ENCODE results near the gene GID8. TPM values are rescaled to one million over a fixed set of nuclear protein-coding genes. Genes with fewer than 3 reads are reported as not detected.

Gene GID8
- total and polyA plus RNA-seq, 9 of the 15 experiments (the other 6 are each of a cell fraction or from before 2014, with no cell fraction given), result 7.5 to 31.6 (median 22.2) TPM

DNA sequence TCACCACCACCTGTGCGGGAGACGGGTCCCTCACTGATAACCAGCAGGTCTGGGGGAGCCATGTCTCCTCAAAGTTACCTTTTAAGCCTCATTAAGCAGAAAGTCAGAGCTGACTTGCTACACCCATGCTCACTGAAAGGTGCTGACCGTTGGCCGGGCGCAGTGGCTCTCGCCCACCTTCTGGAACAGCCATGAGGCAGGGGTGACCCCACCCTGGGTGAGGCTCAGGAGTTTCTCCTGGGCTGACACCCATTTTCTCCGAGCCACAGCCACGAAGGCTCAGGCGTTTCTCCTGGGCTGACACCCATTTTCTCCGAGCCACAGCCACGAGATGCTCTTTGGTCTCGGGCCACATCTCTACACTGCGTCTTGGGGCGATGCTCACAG lies 58.6 kb downstream of the GID8 start (continued):
- TF ChIP-seq CLOCK (CRISPR knock-in tag; IDR thresholded peaks at IDR 0.05; ENCODE audit: borderline replicate concordance) (no peak), ZNF174 (CRISPR knock-in tag; IDR thresholded peaks at IDR 0.05) (no peak), FUS (optimal IDR thresholded peaks at IDR 0.05; ENCODE audit: low read depth, low read length) (no peak), PTBP1 (IDR thresholded peaks at IDR 0.05; ENCODE audit: low read depth, low read length) (no peak), BRF1 (IDR thresholded peaks at IDR 0.05; ENCODE audit: borderline replicate concordance, extremely low read depth, insufficient read length) (no peak), SREBF2 (CRISPR knock-in tag; IDR thresholded peaks at IDR 0.05) (no peak)
- TF ChIP-seq, protein P1, sequence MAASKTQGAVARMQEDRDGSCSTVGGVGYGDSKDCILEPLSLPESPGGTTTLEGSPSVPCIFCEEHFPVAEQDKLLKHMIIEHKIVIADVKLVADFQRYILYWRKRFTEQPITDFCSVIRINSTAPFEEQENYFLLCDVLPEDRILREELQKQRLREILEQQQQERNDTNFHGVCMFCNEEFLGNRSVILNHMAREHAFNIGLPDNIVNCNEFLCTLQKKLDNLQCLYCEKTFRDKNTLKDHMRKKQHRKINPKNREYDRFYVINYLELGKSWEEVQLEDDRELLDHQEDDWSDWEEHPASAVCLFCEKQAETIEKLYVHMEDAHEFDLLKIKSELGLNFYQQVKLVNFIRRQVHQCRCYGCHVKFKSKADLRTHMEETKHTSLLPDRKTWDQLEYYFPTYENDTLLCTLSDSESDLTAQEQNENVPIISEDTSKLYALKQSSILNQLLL (CRISPR knock-in tag; IDR thresholded peaks at IDR 0.05; ENCODE audit: borderline replicate concordance), result no peak
